ENCODE measurements around the gene RRP9.
"Not testable (repeated sequence)": the region's sequence is repeated elsewhere in the genome, so short reads cannot be mapped to it uniquely, and the experiment has no call there.

The RRP9 gene

GRCh38 chr3:51937014-51937413 lies 4.7 kb downstream of the RRP9 start:
- DNase-seq, result no peak

- no peak for DNase-seq
Observed at GRCh38 chr3:51935886-51936755, 5.6 kb downstream of the RRP9 start.

- no peak for DNase-seq
Observed at GRCh38 chr3:51934991-51935885, 6.5 kb downstream of the RRP9 start.

GRCh38 chr3:51934139-51934850 lies 7.4 kb downstream of the RRP9 start:
- no peak for DNase-seq

- no peak for DNase-seq
Observed at GRCh38 chr3:51933471-51934138, 8.1 kb downstream of the RRP9 start.

GRCh38 chr3:51932471-51933370 lies 9.0 kb downstream of the RRP9 start:
- DNase-seq, result no peak

- DNase-seq, result no peak
Observed at GRCh38 chr3:51931756-51932155, 9.9 kb downstream of the RRP9 start.

GRCh38 chr3:51930439-51930838 lies 11.3 kb downstream of the RRP9 start:
- no peak for DNase-seq

GRCh38 chr3:51929420-51930003 lies 12.2 kb downstream of the RRP9 start:
- no peak for DNase-seq

- DNase-seq, result not testable (repeated sequence)
Observed at GRCh38 chr3:51928981-51929380, 12.7 kb downstream of the RRP9 start.

GRCh38 chr3:51928438-51928837 lies 13.3 kb downstream of the RRP9 start:
- DNase-seq, result no peak

GRCh38 chr3:51927061-51927977 lies 14.4 kb downstream of the RRP9 start:
- no peak for DNase-seq

GRCh38 chr3:51921081-51921578 lies 20.6 kb downstream of the RRP9 start:
- DNase-seq, result no peak

- no peak for DNase-seq
Observed at GRCh38 chr3:51916418-51916817, 25.3 kb downstream of the RRP9 start.

- DNase-seq, result no peak
Observed at GRCh38 chr3:51908026-51908425, 33.7 kb downstream of the RRP9 start.

GRCh38 chr3:51904034-51904823 lies 37.5 kb downstream of the RRP9 start:
- DNase-seq, result no peak

- peak; percentile 44 for DNase-seq
Observed at GRCh38 chr3:51902361-51902760, 39.3 kb downstream of the RRP9 start.

- not testable (repeated sequence) for DNase-seq
Observed at GRCh38 chr3:51900043-51900442, 41.7 kb downstream of the RRP9 start.

GRCh38 chr3:51897391-51897790 lies 44.3 kb downstream of the RRP9 start:
- DNase-seq, result no peak

Data from stimulated activated CD8-positive, alpha-beta memory T cell treated with anti-CD3 and anti-CD28 coated beads, Interleukin-4, amount 100 ng/mL, for 48 hours (primary cell).